GM10847 (cell line): Measurements from ENCODE around the gene PIP5K1C.
A peak's percentile ranks its signal among the peaks of the same experiment; 100 is the strongest.

Experiments
- POLR2A ChIP-seq: IDR thresholded peaks from 2 replicates; pipeline ENCODE4 v1.6.1; 2011; ENCODE audit not compliant: insufficient read length; ENCODE audit errors: extremely low read depth

PIP5K1C gene

DNA sequence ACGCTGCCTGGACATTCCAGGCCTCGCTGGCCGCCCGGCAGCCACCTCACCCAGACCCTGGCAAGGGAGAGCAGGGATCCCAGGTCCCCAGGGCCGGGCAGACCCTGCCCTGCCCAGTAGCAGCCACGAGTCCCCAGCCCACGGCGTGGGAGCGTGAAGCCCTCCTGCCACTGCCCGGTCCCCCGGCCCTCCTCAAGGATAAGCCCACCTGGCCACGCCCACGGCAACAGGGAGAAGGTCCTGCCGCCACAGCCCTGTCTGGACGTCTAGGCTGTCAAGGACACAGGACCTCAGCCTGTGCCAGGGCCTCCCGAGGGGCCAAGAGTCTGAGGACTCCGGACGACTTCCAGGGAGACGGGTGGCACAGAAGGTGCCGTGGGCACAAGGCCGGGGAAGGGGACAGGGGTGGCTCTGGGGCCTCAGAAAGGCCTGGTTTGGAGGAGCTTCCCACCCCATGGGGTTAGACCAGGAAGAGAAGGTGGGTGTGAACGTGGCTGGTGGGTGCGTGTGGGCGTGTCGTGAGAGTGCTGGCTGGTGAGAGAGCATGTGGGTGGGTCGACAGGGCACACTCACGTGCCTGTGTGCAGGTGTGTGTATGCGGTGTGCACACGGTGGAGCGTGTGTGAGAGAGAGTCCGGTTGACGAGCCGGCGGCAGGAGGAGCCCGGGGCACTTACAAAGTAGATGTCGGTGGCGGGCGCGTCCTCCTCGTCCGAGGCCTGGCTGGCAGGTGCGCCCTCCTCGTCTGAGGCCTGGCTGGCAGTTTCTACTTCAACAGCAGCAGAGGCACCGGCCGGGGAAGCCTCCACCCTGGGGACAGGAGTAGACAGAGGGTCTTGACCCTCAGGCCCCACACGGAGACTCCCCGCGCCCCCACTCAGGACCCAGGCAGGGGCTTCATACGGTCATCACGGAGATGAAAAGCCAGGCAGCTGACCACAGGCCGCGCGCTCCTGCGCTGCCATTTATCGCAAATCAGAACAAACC is 61.8 kb downstream of the PIP5K1C start:
- TF ChIP-seq POLR2A, result no peak

DNA sequence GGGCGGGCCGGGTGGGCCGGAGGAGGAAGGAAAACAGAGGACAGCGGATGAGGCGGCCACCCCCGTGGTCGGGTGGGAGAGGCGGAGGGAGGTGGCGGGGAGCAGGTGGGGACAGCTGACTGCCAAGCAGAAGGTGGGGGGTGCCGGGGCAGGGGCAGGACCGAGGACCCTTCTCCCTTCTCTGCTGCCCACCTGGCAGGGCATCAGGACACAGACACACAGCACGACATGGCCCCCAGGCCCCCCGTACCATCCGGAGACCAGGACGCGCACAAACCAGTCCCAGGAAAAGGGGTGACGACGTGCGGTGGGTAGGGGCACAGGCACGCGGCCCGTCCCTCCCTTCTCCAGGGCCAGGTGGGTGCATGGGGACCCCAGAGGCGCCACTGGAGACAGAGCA is 62.6 kb downstream of the PIP5K1C start:
- no peak for TF ChIP-seq POLR2A

DNA sequence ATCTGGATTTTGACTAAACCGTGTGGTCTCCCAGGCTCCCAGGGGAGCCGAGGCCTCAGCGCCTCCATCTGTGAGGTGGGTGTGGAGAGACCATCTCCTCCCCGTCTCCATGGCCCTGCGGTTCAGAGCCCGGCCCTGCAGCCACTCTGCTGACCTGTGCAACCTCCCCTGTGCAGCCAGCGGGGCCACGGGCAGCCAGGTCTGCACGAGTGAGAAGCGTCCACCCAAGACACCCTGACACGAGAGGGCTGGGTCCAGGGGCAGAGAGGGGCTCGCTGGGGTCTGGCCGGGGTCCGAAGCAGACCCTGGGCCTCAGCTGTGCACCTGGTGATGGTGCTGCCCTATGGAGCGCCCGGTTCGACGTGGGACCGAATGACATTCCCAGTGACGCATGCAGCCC is 63.3 kb downstream of the PIP5K1C start:
- TF ChIP-seq POLR2A, result no peak

DNA sequence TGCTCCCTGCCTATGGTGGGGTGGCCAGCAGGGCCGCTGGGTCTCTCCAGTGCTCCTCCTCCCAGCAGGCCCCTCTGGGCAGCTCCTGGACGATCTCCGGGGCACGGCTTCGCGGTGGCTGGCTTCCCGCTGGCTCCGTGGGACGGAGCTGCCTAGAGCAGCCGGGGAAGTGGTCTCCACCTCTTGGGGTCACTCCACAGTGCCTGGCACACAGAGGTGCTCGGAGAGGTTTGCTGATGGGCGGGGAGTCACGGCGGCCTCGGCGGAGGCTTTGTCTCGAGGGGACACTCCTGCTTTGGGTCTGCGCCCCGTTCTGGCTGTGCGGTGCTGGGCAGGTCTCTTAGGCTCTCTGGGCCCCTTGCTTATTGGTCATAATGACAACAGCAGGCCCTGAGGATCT is 63.8 kb downstream of the PIP5K1C start:
- TF ChIP-seq POLR2A, result no peak

DNA sequence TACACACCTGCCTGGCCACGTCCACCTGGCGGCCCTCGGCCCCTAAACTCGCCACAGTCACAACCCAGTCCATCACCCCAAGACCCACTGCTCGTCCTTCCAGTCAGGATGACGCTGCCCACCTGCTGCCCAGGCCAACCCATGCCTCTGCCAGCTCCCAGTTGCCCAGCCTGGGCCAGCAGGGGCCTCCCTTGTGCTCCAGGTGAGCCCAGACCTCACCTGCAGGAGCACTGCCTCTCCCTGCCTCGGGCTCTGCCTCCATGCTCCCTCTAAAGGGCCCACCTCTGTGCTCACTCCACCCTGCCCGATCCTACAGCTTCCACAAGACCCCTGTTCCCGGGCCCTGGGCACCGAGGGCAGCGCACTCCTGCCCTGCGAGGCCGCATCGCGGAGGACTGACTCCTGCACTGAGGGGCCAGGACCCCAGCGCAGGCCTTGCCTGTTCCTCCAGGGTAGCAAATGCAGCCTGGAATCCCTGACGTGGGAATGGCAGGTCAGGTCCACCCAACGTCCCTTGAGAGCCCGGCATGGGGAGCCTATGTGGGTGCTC is 65.7 kb downstream of the PIP5K1C start:
- TF ChIP-seq POLR2A, result no peak

DNA sequence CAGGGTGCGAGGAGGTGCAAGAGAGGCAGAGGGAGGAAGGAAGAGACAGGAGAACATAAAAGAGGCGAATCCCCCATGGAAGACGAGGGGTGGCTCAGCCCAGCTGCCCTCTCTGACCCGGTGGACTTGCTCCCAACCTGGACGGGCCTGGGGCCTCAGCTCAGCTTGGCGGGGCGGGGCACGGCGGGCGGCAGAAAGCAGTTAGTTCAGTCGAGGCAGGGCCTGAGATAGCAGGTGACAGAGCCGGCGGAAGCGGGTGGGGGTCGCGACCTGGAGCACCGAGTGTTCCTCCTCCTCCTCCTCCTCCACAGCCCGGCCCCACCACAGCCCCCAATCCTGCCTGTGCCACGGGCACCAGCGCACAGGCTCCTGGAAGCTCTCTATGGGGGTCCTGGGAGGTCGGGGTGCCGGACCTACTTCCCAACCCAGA is 66.7 kb downstream of the PIP5K1C start:
- TF ChIP-seq POLR2A, result no peak

DNA sequence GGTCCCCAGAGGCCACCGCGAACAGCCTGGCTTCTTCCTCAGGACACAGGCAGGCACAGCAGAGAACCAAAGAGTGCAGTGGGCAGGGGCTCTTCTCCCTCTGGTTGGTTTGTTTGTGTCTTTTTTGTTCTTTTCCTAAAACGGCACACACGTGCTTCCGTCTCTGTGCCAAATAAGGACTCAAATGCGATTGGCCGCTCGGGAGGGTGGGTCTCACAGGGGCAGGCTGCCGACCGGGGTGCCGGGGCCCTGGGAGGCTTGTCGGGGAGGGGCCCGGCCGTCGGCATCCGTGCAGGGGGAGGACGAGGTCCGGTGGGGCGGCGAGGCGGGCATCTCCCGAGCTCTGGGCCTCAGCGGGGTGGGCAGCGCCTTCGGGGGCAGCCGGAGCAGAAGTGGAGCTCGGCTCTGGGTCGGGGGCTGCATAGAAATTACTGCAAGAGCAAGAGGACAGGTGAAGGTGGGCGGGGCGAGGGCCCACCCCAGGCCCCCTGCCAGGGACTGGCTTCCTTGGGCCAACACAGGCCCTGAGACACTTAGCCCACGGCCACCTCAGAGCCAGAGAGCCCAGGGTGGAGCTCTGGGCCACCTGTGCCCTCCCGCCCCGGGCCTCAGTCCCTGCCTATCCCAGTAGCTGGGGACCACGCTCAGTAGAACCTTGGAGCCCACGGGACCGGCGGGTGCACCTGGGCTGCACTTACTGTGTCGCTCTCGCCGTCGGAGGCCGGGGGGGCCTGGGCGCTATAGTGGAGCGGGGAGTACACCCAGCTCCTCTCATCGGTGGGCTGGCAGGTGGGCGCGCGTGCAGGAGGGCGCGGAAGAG is 67.3 kb downstream of the PIP5K1C start:
- TF ChIP-seq POLR2A, result no peak

DNA sequence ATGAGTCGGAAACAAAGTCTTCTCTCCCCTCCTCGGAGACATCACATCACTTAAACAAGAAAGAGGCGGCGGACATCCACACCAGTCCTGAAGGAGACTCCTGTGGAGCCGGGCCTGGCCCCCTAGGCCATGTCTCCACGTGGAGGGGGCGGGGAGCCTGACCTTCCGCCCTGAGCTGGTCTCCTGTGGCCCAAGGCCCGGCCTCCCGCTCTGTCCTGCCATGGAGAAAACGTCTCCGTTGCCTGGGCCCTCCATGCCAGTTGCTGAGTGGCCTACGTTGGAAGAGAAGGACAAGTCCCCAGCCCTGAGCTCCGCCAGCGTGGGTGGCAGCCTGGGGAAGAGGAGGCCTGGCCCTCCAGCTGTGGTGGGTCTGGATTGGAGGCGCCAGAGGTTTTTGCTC is 68.2 kb downstream of the PIP5K1C start:
- no peak for TF ChIP-seq POLR2A

DNA sequence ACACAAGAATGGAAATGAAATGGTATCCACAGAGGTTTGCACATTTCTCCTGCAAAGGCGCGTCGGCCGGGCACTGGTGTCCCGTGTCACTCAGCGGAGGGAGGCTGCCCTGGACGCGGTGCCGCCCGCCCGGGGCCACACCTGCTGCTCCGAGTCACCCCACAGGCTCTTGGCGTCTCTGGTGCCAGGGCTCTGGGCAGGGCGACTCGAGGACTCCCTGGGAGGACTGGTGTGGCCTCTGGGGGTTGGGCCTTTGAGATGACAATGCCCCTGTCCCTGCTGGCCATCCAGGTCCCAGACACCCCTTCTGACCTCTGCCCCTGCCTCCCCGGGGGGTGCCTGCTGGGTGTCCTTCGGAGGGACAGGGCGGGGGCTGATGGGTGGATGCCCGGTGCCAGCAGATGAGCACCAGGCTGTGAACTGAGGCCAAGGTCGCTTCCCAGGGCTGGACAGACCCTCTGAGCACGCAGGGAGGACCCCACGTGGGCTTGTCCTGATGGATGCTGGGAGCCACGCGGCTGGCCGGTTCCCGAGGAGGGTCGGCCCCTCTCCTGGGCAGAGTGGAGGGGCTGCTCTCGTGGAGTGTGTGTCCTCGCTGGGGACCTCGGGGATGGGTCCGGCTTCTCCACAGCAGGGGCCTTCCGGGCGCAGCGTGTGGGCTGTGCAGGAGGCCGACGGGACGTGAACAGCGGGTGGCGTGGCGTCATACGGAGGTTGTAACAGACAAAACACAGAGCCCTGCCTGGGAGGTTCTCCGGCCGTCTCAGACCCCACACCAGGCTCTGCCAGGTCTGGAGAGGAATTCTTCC is 69.0 kb downstream of the PIP5K1C start:
- no peak for TF ChIP-seq POLR2A

DNA sequence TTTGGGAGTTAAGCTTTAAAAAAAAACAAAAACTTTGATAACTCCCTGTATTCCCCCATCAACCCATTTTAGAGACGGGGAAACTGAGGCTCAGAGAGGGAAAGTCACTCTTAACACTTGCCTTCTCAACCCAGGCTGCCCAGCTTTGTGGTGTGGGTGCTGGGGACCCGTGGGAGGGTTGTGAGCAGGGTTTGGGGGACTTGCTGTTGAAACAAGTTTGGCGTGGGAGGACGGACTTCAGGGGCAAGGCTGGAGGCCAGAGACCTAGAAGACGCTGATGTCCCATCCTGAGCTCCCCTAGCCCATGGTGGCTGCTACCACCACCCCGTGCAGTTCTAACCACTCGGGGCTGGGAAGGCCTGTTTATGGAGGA is 72.9 kb downstream of the PIP5K1C start:
- no peak for TF ChIP-seq POLR2A

DNA sequence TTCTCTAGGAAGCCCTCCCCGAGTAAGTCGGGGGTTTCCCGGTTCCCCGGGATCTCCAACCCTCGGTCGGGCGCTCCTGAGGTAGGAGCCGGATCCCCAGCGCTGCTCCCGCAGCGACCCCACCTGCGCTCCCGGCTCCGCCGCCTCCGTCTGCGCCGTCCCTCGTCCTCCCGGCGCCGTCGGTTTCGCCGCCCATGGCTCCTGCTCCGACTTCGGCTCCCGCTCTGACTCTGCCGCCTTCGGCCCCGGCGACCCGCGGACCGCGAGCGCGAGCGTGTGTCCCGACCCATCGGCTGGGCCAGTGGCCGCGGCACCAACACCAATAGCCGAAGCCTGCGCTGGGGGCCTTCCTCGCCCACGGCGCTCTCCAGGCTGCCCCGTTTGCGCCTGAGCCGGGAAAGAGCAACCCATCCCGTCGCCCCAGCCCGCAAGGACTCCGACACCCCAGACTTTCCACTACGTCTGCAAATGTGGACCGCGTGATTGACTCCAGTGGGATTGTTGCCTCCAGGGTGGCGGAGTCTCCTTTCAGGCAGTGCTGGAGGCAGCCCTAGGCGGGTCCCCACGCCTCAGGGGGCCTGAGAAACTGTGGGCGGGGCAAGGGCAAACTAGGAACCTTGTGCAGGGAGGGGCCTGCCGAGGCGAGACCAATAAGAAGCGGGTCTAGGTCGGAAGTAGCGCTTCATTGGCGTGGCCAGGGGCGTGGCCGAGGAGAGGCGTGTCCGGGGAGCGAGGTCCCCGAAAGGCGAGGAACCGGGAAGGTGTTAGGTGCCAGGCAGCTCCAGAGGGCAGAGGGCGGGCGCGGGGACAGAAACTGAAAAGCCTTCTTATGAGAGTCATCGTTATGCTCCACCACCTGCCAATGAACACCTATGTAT is 73.6 kb downstream of the PIP5K1C start, which contains the start of gene CACTIN:
Gene CACTIN, minus strand, starts transcription at position 318 of the 878 bp plus-strand sequence. Its CDS starts 28 bp downstream, at position 290.
- peak; percentile 96 for TF ChIP-seq POLR2A

DNA sequence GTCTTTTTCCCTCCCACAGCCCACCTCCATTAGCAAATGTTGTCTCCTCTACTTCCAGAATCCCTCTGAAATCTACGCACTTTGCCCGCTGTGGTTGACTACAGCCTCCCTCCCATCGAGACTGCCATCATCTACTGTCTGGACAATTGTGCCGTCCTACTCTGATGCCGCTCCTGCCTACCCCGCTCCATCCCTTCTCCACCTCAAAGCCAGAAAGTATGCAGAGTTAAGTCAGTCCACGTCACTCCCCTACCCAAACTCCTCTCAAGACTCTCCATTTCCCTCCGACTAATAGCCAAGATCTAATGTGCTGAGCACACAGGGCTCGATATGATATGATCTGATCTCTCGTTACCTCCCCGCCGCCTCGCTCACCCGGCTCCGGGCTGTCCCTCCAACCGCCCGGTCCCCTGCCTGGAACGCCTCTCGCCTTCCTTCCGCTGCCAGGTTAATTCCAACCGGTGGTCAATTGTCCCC is 74.2 kb downstream of the PIP5K1C start:
- no peak for TF ChIP-seq POLR2A

DNA sequence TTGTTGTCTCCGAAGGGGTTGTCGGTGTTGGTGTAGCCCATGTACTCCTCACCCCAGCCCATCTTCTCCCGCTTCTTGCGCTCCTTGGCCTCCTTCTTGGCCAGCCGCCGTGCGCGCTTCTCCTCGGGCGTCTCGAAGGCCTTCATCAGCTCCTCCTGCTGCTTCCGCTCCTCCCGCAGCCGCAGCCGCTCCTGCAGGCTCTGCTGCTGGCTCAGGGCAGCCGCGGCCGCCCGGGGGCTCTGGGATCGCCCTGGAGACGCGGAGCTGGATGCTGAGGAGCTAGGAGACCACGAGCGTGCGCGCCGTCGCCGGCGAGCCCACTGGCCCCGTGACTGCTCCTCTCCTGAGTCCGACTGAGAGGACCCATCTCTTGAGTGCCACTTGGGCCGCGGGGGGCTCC is 76.6 kb downstream of the PIP5K1C start:
- no peak for TF ChIP-seq POLR2A

DNA sequence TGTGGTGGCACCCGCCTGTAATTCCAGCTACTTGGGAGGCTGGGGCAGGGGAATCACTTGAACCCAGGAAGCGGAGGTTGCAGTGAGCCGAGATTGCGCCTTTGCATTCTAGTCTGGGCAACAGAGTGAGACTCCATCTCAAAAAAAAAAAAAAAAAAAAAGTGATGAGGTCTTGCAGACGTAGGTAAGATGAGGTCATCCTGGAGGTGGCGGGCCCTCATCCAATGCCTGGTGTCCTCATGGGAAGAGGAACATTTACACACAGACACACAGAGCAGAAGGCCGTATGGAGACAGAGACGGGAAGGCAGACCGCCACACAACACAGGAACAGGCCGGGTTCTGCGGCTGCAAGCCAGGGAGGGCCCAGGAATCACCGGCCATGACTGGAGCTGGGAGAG is 78.0 kb downstream of the PIP5K1C start:
- TF ChIP-seq POLR2A, result no peak
